ENCODE measurements around the gene RSPRY1.

RSPRY1 gene

DNA sequence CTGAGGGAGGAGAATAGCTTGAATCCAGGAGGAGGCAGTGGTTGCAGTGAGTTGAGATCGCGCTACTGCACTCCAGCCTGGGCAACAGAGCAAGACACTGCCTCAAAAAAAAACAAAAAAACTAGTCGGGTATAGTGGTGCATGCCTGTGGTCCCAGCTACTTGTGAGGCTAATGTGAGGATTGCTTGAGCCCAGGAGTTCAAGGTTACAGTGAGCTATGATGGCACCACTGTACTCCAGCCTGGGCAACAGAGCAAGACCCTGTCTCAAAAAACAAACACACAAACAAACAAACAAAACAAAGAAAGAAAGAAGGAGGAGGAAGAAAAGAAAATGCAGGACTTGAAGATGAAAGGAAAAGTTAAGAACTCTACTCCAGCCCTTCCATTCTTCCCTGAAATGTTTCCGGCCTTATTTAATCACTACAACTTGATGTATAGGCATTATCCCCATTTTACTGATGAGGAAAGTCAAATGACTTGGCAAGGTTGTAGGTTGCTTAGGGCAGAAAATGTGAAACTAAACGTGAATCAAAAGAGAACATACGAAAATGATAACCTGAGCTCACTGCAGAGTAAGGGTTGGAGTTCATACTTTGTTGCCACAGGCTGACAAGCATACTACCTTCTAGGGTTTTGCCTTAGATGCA lies 30.3 kb upstream of the RSPRY1 start:
- Histone ChIP-seq H2AFZ (ENCODE audit: low read depth, low read length) (no peak overlapping the region), H2BK120ac (ENCODE audit: low read depth, low read length) (no peak overlapping the region), H2BK12ac (ENCODE audit: low read length in 2 of 2) (no peak overlapping the region), H3K18ac (ENCODE audit: low read depth in 1 of 2, low read length in 2 of 2) (no peak overlapping the region), H3K79me1 (replicated peaks; ENCODE audit: low read length, poor library complexity, severe bottlenecking) (peaks cover 8% of the 10 kb centered on the region), H3K27ac (ENCODE audit: low read length, poor library complexity, severe bottlenecking) (no peak overlapping the region), H3K4ac (ENCODE audit: low read depth in 1 of 2, low read length in 2 of 2) (no peak overlapping the region), H2AK5ac (ENCODE audit: low read length, severe bottlenecking) (no peak overlapping the region), H3K23ac (ENCODE audit: low read length in 2 of 2) (no peak overlapping the region), H2BK15ac (ENCODE audit: low read depth, poor library complexity, severe bottlenecking) (no peak overlapping the region), H4K91ac (ENCODE audit: low read length) (no peak overlapping the region), H4K8ac (ENCODE audit: low read length) (no peak overlapping the region), H3K14ac (ENCODE audit: low read length in 2 of 2) (no peak overlapping the region), H3K4me1 (ENCODE audit: control insufficient read depth, insufficient read depth, low read depth, low read length) (peaks cover 3% of the 10 kb centered on the region), H3K36me3 (ENCODE audit: control insufficient read depth in 1 of 2, insufficient read depth in 2 of 2, low read depth in 1 of 2, low read length in 2 of 2) (peaks cover 32 to 88% of the 10 kb centered on the region in 2 experiments), H2BK5ac (ENCODE audit: low read depth, low read length, poor library complexity, severe bottlenecking) (no peak overlapping the region), H3K9me3 (ENCODE audit: control insufficient read depth, low read length) (no peaks in the 10 kb centered on the region), H3K4me2 (ENCODE audit: low read length, poor library complexity, severe bottlenecking) (no peak overlapping the region), H3K27me3 (ENCODE audit: control insufficient read depth in 1 of 2, insufficient read depth in 1 of 2, low read length in 2 of 2) (no peaks in the 10 kb centered on the region), H3K9ac (ENCODE audit: low read length) (no peak overlapping the region), H3K4me3 (ENCODE audit: insufficient read depth in 1 of 2, low read depth in 1 of 2, low read length in 2 of 2) (no peak overlapping the region)
- no peak for DNase-seq
- whole genome bisulfite sequencing, result 97% methylated on average over 5 of the region's 6 CpGs

- H2AK5ac ChIP-seq (ENCODE audit: low read length, severe bottlenecking), result no peak overlapping the region
- WGBS, result 92% methylated on average over 3 of the region's 4 CpGs
- no peak overlapping the region for H3K4me2 ChIP-seq (ENCODE audit: low read length, poor library complexity, severe bottlenecking)
- no peak overlapping the region for H4K91ac ChIP-seq (ENCODE audit: low read length)
- H2BK12ac ChIP-seq (ENCODE audit: low read length in 2 of 2), result no peak overlapping the region
- no peak overlapping the region for H3K23ac ChIP-seq (ENCODE audit: low read length in 2 of 2)
- H3K36me3 ChIP-seq (ENCODE audit: control insufficient read depth in 1 of 2, insufficient read depth in 2 of 2, low read depth in 1 of 2, low read length in 2 of 2), result peaks cover 32 to 90% of the 10 kb centered on the region in 2 experiments
- no peak overlapping the region for H3K14ac ChIP-seq (ENCODE audit: low read length in 2 of 2)
- no peak overlapping the region for H3K9ac ChIP-seq (ENCODE audit: low read length)
- H2BK5ac ChIP-seq (ENCODE audit: low read depth, low read length, poor library complexity, severe bottlenecking), result no peak overlapping the region
- H2AFZ ChIP-seq (ENCODE audit: low read depth, low read length), result no peak overlapping the region
- H2BK15ac ChIP-seq (ENCODE audit: low read depth, poor library complexity, severe bottlenecking), result no peak overlapping the region
- H3K27me3 ChIP-seq (ENCODE audit: control insufficient read depth in 1 of 2, insufficient read depth in 1 of 2, low read length in 2 of 2), result no peaks in the 10 kb centered on the region
- no peaks in the 10 kb centered on the region for H3K9me3 ChIP-seq (ENCODE audit: control insufficient read depth, low read length)
- no peak overlapping the region for H3K4ac ChIP-seq (ENCODE audit: low read depth in 1 of 2, low read length in 2 of 2)
- DNase-seq, result no peak
- no peak overlapping the region for H3K4me3 ChIP-seq (ENCODE audit: insufficient read depth in 1 of 2, low read depth in 1 of 2, low read length in 2 of 2)
- no peak overlapping the region for H3K18ac ChIP-seq (ENCODE audit: low read depth in 1 of 2, low read length in 2 of 2)
- no peak overlapping the region for H3K27ac ChIP-seq (ENCODE audit: low read length, poor library complexity, severe bottlenecking)
- H3K4me1 ChIP-seq (ENCODE audit: control insufficient read depth, insufficient read depth, low read depth, low read length), result no peaks in the 10 kb centered on the region
- no peak overlapping the region for H2BK120ac ChIP-seq (ENCODE audit: low read depth, low read length)
- H3K79me1 ChIP-seq (replicated peaks; ENCODE audit: low read length, poor library complexity, severe bottlenecking), result peaks cover 8% of the 10 kb centered on the region
- no peak overlapping the region for H4K8ac ChIP-seq (ENCODE audit: low read length)
These were observed 29.8 kb upstream of the RSPRY1 start for GRCh38 chr16:57156351-57156703.

DNA sequence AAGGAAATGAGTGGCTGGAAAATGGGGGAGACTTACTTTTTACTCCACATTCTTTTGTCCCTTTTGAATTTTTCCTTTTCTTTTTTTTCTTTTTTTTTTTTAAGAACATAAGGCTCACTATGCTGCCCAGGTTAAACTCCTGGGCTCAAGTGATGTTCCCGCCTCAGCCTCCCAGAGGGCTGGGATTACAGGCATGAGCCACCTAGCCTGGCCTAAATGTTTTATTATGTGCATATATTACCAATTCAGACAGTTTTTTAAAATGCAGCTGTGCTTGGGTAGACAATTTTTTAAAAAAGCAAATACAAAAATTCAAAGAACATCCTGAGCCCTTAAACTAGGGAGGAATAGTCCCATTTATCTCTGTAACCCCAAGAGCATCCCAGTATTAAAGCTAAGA lies 28.6 kb upstream of the RSPRY1 start:
- Histone ChIP-seq H2AK5ac (ENCODE audit: low read length, severe bottlenecking) (no peak overlapping the region), H3K18ac (ENCODE audit: low read depth in 1 of 2, low read length in 2 of 2) (no peak overlapping the region), H3K27ac (ENCODE audit: low read length, poor library complexity, severe bottlenecking) (no peak overlapping the region), H3K4me3 (ENCODE audit: insufficient read depth in 1 of 2, low read depth in 1 of 2, low read length in 2 of 2) (no peak overlapping the region), H3K14ac (ENCODE audit: low read length in 2 of 2) (no peak overlapping the region), H4K8ac (ENCODE audit: low read length) (no peak overlapping the region), H3K9ac (ENCODE audit: low read length) (no peak overlapping the region), H2BK5ac (ENCODE audit: low read depth, low read length, poor library complexity, severe bottlenecking) (no peak overlapping the region), H3K36me3 (ENCODE audit: control insufficient read depth in 1 of 2, insufficient read depth in 2 of 2, low read depth in 1 of 2, low read length in 2 of 2) (peaks cover 33 to 84% of the 10 kb centered on the region in 2 experiments), H4K91ac (ENCODE audit: low read length) (no peak overlapping the region), H2AFZ (ENCODE audit: low read depth, low read length) (no peak overlapping the region), H2BK15ac (ENCODE audit: low read depth, poor library complexity, severe bottlenecking) (no peak overlapping the region), H3K79me1 (replicated peaks; ENCODE audit: low read length, poor library complexity, severe bottlenecking) (peaks cover 8% of the 10 kb centered on the region), H2BK120ac (ENCODE audit: low read depth, low read length) (no peak overlapping the region), H2BK12ac (ENCODE audit: low read length in 2 of 2) (no peak overlapping the region), H3K9me3 (ENCODE audit: control insufficient read depth, low read length) (no peaks in the 10 kb centered on the region), H3K4ac (ENCODE audit: low read depth in 1 of 2, low read length in 2 of 2) (no peak overlapping the region), H3K27me3 (ENCODE audit: control insufficient read depth in 1 of 2, insufficient read depth in 1 of 2, low read length in 2 of 2) (no peaks in the 10 kb centered on the region), H3K4me2 (ENCODE audit: low read length, poor library complexity, severe bottlenecking) (no peak overlapping the region), H3K4me1 (ENCODE audit: control insufficient read depth, insufficient read depth, low read depth, low read length) (no peaks in the 10 kb centered on the region), H3K23ac (ENCODE audit: low read length in 2 of 2) (no peak overlapping the region)
- WGBS, result no CpG with 5 or more reads among the region's 1 CpG
- no peak for DNase-seq

DNA sequence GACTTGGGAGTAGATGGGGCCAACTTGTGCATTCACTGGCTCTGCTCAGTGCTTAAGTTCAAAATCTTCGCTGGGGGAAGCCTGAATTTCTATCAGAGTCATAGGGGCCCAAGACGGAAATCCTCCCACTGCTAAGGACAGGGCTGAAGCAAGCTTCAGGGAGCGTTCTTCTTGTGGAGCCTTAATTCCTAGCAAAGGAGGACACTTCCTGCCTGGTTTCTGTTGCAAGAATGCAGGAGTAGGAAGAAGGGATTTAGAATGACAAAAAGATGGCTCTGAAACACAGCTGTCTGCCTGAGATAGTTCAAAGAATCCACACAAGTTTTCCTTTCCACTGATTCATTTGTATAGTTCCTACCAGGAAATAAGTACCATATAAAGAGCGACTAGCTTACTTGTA lies 26.7 kb upstream of the RSPRY1 start:
- WGBS, result 88% methylated on average over 4 of the region's 4 CpGs
- peaks cover 20 to 80% of the 10 kb centered on the region in 2 experiments for H3K36me3 ChIP-seq (ENCODE audit: control insufficient read depth in 1 of 2, insufficient read depth in 2 of 2, low read depth in 1 of 2, low read length in 2 of 2)
- no peaks in the 10 kb centered on the region for H3K9me3 ChIP-seq (ENCODE audit: control insufficient read depth, low read length)
- H2AFZ ChIP-seq (ENCODE audit: low read depth, low read length), result no peak overlapping the region
- H3K18ac ChIP-seq (ENCODE audit: low read depth in 1 of 2, low read length in 2 of 2), result no peak overlapping the region
- peaks cover 8% of the 10 kb centered on the region for H3K79me1 ChIP-seq (replicated peaks; ENCODE audit: low read length, poor library complexity, severe bottlenecking)
- no peak overlapping the region for H3K14ac ChIP-seq (ENCODE audit: low read length in 2 of 2)
- no peak overlapping the region for H3K23ac ChIP-seq (ENCODE audit: low read length in 2 of 2)
- no peak overlapping the region for H4K8ac ChIP-seq (ENCODE audit: low read length)
- H3K4ac ChIP-seq (ENCODE audit: low read depth in 1 of 2, low read length in 2 of 2), result no peak overlapping the region
- no peak for DNase-seq
- no peak overlapping the region for H3K9ac ChIP-seq (ENCODE audit: low read length)
- no peaks in the 10 kb centered on the region for H3K4me1 ChIP-seq (ENCODE audit: control insufficient read depth, insufficient read depth, low read depth, low read length)
- H4K91ac ChIP-seq (ENCODE audit: low read length), result no peak overlapping the region
- H2BK12ac ChIP-seq (ENCODE audit: low read length in 2 of 2), result no peak overlapping the region
- no peaks in the 10 kb centered on the region for H3K27me3 ChIP-seq (ENCODE audit: control insufficient read depth in 1 of 2, insufficient read depth in 1 of 2, low read length in 2 of 2)
- no peak overlapping the region for H3K4me3 ChIP-seq (ENCODE audit: insufficient read depth in 1 of 2, low read depth in 1 of 2, low read length in 2 of 2)
- no peak overlapping the region for H2BK15ac ChIP-seq (ENCODE audit: low read depth, poor library complexity, severe bottlenecking)
- no peak overlapping the region for H2AK5ac ChIP-seq (ENCODE audit: low read length, severe bottlenecking)
- H2BK120ac ChIP-seq (ENCODE audit: low read depth, low read length), result no peak overlapping the region
- H2BK5ac ChIP-seq (ENCODE audit: low read depth, low read length, poor library complexity, severe bottlenecking), result no peak overlapping the region
- no peak overlapping the region for H3K27ac ChIP-seq (ENCODE audit: low read length, poor library complexity, severe bottlenecking)
- no peak overlapping the region for H3K4me2 ChIP-seq (ENCODE audit: low read length, poor library complexity, severe bottlenecking)

Data from mesenchymal stem cell (in vitro differentiated cells and primary cell).